Measurements from ENCODE around the gene PPP2R2D. TPM values are rescaled to one million over a fixed set of nuclear protein-coding genes. Genes with fewer than 3 reads are reported as not detected.
A peak's percentile ranks its signal among the peaks of the same experiment; 100 is the strongest.

PPP2R2D gene
- polyA plus RNA-seq, 1 of the 3 experiments (the other 2 are of a cell fraction), result 25.1 TPM

GRCh38 chr10:131874991-131875451 lies 25.8 kb upstream of the PPP2R2D start:
- Histone ChIP-seq H2AFZ (ENCODE audit: low read depth) (no peak overlapping the region), H3K4me1 (ENCODE audit: control insufficient read depth in 1 of 2, insufficient read depth in 2 of 2, low read depth in 1 of 2, low read length in 1 of 2) (no peaks in the 10 kb centered on the region; a peak in 1 of 4 replicates), H4K20me1 (ENCODE audit: insufficient read depth) (no peaks in the 10 kb centered on the region), H3K9me2 (no peaks in the 10 kb centered on the region), H3K9ac (no peak overlapping the region), H3K79me2 (ENCODE audit: insufficient read depth) (no peaks in the 10 kb centered on the region), H3K27ac (ENCODE audit: low read depth in 2 of 2, low read length in 1 of 2) (no peak overlapping the region), H3K9me3 (no peaks in the 10 kb centered on the region), H3K4me3 (ENCODE audit: low read depth in 2 of 2, low read length in 1 of 2) (no peak overlapping the region; a peak in 1 of 4 replicates), H3K27me3 (ENCODE audit: insufficient read depth) (no peaks in the 10 kb centered on the region), H3F3A (replicated peaks; ENCODE audit: insufficient read depth) (no peaks in the 10 kb centered on the region), H3K4me2 (peak overlapping the region; percentile 57; the same call in 1 of the 2 replicates), H3K36me3 (replicated peaks in 1 of 2; ENCODE audit: control insufficient read depth in 1 of 2, insufficient read depth in 2 of 2, low read length in 1 of 2) (no peaks in the 10 kb centered on the region)
- peak; percentile 93 for DNase-seq
- CTCF ChIA-PET, result interaction anchor here (0.6 to 4.1 kb wide), 48 partner anchors 9 to 1685 kb away, joined by 3 to 43 read pairs (median 4); partner anchors contain the start of gene TCERG1L
- WGBS (ENCODE audit: low lambda C conversion rate), result 17% methylated on average over 11 of the region's 17 CpGs
- TF ChIP-seq CHD2 (IDR thresholded peaks at IDR 0.05; ENCODE audit: low read length, partially characterized antibody) (peak; percentile 12), MXI1 (IDR thresholded peaks at IDR 0.05; ENCODE audit: low read depth, low read length) (no peak), SMC3 (IDR thresholded peaks at IDR 0.05; ENCODE audit: low read depth, low read length) (peak; percentile 76), RAD21 (IDR thresholded peaks at IDR 0.05; ENCODE audit: low read length) (peak; percentile 93)
- TF ChIP-seq, protein P1, sequence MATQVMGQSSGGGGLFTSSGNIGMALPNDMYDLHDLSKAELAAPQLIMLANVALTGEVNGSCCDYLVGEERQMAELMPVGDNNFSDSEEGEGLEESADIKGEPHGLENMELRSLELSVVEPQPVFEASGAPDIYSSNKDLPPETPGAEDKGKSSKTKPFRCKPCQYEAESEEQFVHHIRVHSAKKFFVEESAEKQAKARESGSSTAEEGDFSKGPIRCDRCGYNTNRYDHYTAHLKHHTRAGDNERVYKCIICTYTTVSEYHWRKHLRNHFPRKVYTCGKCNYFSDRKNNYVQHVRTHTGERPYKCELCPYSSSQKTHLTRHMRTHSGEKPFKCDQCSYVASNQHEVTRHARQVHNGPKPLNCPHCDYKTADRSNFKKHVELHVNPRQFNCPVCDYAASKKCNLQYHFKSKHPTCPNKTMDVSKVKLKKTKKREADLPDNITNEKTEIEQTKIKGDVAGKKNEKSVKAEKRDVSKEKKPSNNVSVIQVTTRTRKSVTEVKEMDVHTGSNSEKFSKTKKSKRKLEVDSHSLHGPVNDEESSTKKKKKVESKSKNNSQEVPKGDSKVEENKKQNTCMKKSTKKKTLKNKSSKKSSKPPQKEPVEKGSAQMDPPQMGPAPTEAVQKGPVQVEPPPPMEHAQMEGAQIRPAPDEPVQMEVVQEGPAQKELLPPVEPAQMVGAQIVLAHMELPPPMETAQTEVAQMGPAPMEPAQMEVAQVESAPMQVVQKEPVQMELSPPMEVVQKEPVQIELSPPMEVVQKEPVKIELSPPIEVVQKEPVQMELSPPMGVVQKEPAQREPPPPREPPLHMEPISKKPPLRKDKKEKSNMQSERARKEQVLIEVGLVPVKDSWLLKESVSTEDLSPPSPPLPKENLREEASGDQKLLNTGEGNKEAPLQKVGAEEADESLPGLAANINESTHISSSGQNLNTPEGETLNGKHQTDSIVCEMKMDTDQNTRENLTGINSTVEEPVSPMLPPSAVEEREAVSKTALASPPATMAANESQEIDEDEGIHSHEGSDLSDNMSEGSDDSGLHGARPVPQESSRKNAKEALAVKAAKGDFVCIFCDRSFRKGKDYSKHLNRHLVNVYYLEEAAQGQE (IDR thresholded peaks at IDR 0.05; ENCODE audit: low read depth, low read length), result no peak
- TF ChIP-seq, protein P2, sequence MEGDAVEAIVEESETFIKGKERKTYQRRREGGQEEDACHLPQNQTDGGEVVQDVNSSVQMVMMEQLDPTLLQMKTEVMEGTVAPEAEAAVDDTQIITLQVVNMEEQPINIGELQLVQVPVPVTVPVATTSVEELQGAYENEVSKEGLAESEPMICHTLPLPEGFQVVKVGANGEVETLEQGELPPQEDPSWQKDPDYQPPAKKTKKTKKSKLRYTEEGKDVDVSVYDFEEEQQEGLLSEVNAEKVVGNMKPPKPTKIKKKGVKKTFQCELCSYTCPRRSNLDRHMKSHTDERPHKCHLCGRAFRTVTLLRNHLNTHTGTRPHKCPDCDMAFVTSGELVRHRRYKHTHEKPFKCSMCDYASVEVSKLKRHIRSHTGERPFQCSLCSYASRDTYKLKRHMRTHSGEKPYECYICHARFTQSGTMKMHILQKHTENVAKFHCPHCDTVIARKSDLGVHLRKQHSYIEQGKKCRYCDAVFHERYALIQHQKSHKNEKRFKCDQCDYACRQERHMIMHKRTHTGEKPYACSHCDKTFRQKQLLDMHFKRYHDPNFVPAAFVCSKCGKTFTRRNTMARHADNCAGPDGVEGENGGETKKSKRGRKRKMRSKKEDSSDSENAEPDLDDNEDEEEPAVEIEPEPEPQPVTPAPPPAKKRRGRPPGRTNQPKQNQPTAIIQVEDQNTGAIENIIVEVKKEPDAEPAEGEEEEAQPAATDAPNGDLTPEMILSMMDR (IDR thresholded peaks at IDR 0.05), result peak; percentile 64
- POLR2A ChIA-PET, result no interaction called here

- no peaks in the 10 kb centered on the region for H3K79me2 ChIP-seq (ENCODE audit: insufficient read depth)
- no peaks in the 10 kb centered on the region; a peak in 1 of 4 replicates for H3K4me1 ChIP-seq (ENCODE audit: control insufficient read depth in 1 of 2, insufficient read depth in 2 of 2, low read depth in 1 of 2, low read length in 1 of 2)
- H3K9ac ChIP-seq, result no peak overlapping the region
- no peaks in the 10 kb centered on the region for H3K36me3 ChIP-seq (replicated peaks in 1 of 2; ENCODE audit: control insufficient read depth in 1 of 2, insufficient read depth in 2 of 2, low read length in 1 of 2)
- CTCF ChIA-PET, result interaction anchor here (0.6 to 4.1 kb wide), 41 partner anchors 10 to 1685 kb away, joined by 3 to 43 read pairs (median 4); partner anchors contain the start of gene TCERG1L
- no peaks in the 10 kb centered on the region for H3K27me3 ChIP-seq (ENCODE audit: insufficient read depth)
- DNase-seq, result no peak
- H3K9me2 ChIP-seq, result no peaks in the 10 kb centered on the region
- H3K9me3 ChIP-seq, result no peaks in the 10 kb centered on the region
- no peaks in the 10 kb centered on the region for H3F3A ChIP-seq (replicated peaks; ENCODE audit: insufficient read depth)
- H3K27ac ChIP-seq (ENCODE audit: low read depth in 2 of 2, low read length in 1 of 2), result no peak overlapping the region
- no peak overlapping the region for H3K4me2 ChIP-seq
- TF ChIP-seq MXI1 (IDR thresholded peaks at IDR 0.05; ENCODE audit: low read depth, low read length), result no peak
- H3K4me3 ChIP-seq (ENCODE audit: low read depth in 2 of 2, low read length in 1 of 2), result no peak overlapping the region
- H2AFZ ChIP-seq (ENCODE audit: low read depth), result no peak overlapping the region
- H4K20me1 ChIP-seq (ENCODE audit: insufficient read depth), result no peaks in the 10 kb centered on the region
- POLR2A ChIA-PET, result interaction anchor here (0.8 kb wide), 1 partner anchor 639 kb away, joined by 3 read pairs; no protein-coding TSS in a partner anchor
- WGBS (ENCODE audit: low lambda C conversion rate), result 84% methylated on average over 4 of the region's 10 CpGs
Observed at GRCh38 chr10:131875501-131875900, 25.3 kb upstream of the PPP2R2D start.

All from SK-N-SH (cell line).